Activated naive CD8-positive, alpha-beta T cell (primary cell): ENCODE data around the gene RNF182.
"Not testable (repeated sequence)": the region's sequence is repeated elsewhere in the genome, so short reads cannot be mapped to it uniquely, and the experiment has no call there.

Source experiments
- H3K27ac Mint-ChIP-seq: one replicate; pipeline ENCODE4 v1.8.0; 2021; ENCODE audit warnings: mixed read lengths
- H3K27me3 Mint-ChIP-seq: one replicate; pipeline ENCODE4 v1.8.0; 2021; ENCODE audit warnings: mixed read lengths
- H3K36me3 Mint-ChIP-seq: one replicate; pipeline ENCODE4 v1.8.0; 2021; ENCODE audit warnings: mixed read lengths
- H3K4me1 Mint-ChIP-seq: one replicate; pipeline ENCODE4 v1.8.0; 2021; ENCODE audit warnings: low read depth, mixed read lengths
- H3K4me3 Mint-ChIP-seq: one replicate; pipeline ENCODE4 v1.8.0; 2021; ENCODE audit warnings: mild to moderate bottlenecking, mixed read lengths
- H3K9me3 Mint-ChIP-seq: one replicate; pipeline ENCODE4 v1.8.0; 2021; ENCODE audit warnings: low read depth, mixed read lengths

RNF182 gene

GRCh38 chr6:13973422-13973821, 48.7 kb downstream of the RNF182 start:
- not testable (repeated sequence) for H3K4me1 Mint-ChIP-seq, H3K4me3 Mint-ChIP-seq, H3K27ac Mint-ChIP-seq, H3K36me3 Mint-ChIP-seq
- Mint-ChIP-seq H3K27me3 (peaks cover 13% of the 10 kb centered on the region), H3K9me3 (peaks cover 13% of the 10 kb centered on the region)

DNA sequence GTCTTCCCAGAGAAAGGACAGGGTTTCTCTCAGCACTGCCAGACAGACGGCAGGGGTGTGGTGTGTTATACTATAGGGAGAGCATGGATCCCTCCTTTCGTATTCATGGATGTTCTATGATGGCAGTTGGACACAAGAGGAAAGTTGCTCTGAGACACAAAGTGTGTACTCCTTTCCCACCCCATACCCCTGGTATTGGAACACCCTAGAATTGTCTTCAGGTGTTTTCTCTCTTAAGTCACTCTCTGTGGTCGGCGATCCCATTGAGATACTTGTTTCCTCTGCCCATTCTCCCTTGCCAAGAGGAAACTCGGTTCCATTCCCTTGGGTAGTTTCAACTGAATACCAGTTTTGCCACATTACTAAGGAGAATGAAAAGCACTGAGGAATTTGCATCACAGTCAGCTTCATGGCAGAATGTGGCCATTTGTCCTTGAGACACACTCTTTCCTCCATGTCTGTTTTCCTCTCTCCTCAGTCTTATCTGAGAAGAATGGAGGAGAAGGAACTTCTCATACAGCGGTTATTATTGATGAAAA, 53.4 kb downstream of the RNF182 start:
- peaks cover 5% of the 10 kb centered on the region for H3K9me3 Mint-ChIP-seq
- H3K36me3 Mint-ChIP-seq, result no peaks in the 10 kb centered on the region
- no peaks in the 10 kb centered on the region for H3K4me1 Mint-ChIP-seq
- H3K4me3 Mint-ChIP-seq, result no peak overlapping the region
- peaks cover 25% of the 10 kb centered on the region for H3K27me3 Mint-ChIP-seq
- no peak overlapping the region for H3K27ac Mint-ChIP-seq

DNA sequence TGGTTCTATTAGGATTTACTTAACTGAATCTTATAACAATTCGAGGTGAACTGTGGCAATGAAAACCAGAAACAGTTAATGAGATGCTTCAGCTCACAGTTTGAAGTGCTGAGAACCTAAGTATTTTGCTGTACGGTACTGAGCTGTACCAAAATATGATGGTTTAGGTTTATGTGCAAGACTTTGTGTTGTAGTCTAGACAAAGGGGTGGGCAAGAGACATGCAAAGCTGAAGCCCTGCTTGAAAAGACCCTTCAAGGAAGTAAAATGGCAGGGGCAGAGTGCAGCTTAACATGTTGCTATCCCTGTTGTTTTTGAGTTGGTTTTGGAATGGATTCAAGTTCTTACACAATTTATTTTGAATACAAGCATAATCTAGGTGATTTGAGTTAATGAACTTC, 54.0 kb downstream of the RNF182 start:
- no peaks in the 10 kb centered on the region for H3K36me3 Mint-ChIP-seq
- peaks cover 1% of the 10 kb centered on the region for H3K9me3 Mint-ChIP-seq
- no peak overlapping the region for H3K4me3 Mint-ChIP-seq
- H3K27ac Mint-ChIP-seq, result no peak overlapping the region
- H3K27me3 Mint-ChIP-seq, result peaks cover 28% of the 10 kb centered on the region
- no peaks in the 10 kb centered on the region for H3K4me1 Mint-ChIP-seq

DNA sequence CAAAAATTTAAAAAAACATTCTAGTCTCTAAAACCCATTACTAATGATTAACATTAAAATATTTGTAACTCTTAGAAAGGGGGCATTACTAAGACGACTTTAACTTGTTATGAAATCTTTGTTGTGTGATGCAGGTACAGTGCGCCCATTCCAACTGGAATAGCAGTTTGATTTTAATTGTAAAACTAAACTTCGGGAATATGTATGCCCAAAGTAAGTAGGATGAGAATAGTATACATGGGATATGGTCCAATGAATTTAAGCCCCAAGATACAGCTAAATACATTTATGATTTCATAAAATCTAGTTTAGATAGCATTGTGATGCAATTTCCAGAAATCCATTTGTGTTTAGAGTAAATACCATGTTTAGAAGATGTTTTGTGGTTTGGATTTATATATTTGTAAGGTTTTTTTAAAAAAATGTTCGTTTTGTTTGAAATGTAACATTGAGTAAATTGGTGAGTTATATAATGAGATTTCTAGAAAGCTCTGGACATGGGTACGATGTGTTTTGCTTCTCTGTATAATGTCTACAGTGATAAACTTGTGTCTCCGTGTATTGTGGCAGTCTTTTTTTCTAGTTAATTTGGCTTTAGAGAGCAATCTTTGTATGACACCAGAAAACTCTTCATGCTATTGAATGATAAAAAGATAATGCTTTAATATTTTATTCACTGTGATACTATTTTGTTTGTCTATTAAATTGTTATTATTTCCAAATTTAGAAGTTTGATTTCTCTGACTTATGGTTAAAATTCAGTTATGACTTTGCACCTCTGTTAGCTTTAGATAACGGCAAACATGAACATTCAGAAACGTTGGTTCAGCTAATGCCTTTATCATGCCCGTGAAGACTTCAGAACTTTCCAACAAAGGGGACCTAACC, 54.8 kb downstream of the RNF182 start:
- Mint-ChIP-seq H3K36me3 (no peaks in the 10 kb centered on the region), H3K27ac (no peak overlapping the region), H3K4me1 (no peaks in the 10 kb centered on the region), H3K27me3 (peaks cover 33% of the 10 kb centered on the region), H3K4me3 (no peak overlapping the region), H3K9me3 (no peaks in the 10 kb centered on the region)

DNA sequence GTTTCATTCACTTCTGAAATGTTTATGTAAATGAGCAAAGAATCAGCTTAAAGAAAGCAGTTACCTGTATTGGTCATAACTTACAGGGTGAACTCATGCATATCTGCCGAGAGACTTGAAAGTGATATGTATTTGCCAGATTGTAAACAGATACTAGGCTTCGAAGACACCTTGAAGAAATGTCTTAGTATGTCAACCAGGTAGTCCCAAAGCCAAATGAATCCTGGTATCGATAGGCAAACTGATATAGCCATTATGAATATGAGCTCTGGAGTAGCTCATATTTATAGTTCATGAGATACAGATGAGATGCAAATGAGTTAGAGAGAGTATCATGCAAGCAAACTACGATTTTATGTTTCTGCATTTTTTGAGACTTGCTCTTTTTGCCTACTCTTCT, 55.8 kb downstream of the RNF182 start:
- no peak overlapping the region for H3K4me3 Mint-ChIP-seq
- no peaks in the 10 kb centered on the region for H3K9me3 Mint-ChIP-seq
- H3K4me1 Mint-ChIP-seq, result no peaks in the 10 kb centered on the region
- H3K27ac Mint-ChIP-seq, result no peak overlapping the region
- H3K36me3 Mint-ChIP-seq, result no peaks in the 10 kb centered on the region
- peaks cover 31% of the 10 kb centered on the region for H3K27me3 Mint-ChIP-seq

DNA sequence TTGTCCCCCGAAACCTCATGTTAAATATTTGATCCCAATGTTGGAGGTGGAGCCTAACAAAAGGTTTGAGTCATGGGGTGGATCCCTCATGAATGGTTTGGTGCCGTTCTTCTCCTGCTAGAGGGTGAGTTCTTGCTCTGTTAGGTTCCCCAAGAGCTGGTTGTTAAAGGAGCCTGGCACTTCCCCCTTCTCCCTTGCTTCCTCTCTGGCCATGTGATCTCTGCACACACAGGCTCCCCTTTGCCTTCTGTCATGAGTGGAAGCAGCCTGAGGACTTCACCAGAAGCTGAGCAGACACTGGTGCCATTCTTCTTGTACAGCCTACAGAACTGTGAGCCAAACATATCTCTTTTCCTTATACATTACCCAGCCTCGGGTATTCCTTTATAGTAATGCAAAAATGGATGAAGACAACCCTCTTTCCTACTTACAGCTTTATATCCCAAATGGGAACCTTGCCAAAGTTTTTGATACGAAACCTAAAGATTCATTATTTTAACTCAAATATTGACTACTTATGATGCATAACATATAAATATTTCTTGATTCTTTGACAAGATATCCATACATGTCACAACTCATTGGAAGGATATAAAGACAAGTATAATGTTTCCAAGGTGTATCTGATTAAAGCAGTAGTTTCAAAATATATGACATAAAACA, 61.0 kb downstream of the RNF182 start:
- no peak overlapping the region for H3K4me3 Mint-ChIP-seq
- H3K27me3 Mint-ChIP-seq, result peaks cover 41% of the 10 kb centered on the region
- no peaks in the 10 kb centered on the region for H3K9me3 Mint-ChIP-seq
- no peak overlapping the region for H3K27ac Mint-ChIP-seq
- no peaks in the 10 kb centered on the region for H3K4me1 Mint-ChIP-seq
- no peaks in the 10 kb centered on the region for H3K36me3 Mint-ChIP-seq

- Mint-ChIP-seq H3K9me3 (no peaks in the 10 kb centered on the region), H3K4me1 (no peaks in the 10 kb centered on the region), H3K36me3 (no peaks in the 10 kb centered on the region), H3K27ac (no peak overlapping the region), H3K4me3 (no peak overlapping the region), H3K27me3 (peaks cover 37% of the 10 kb centered on the region)
Measured at GRCh38 chr6:13986700-13987399, 62.1 kb downstream of the RNF182 start.

GRCh38 chr6:13987400-13987865, 62.7 kb downstream of the RNF182 start:
- no peaks in the 10 kb centered on the region for H3K4me1 Mint-ChIP-seq
- no peaks in the 10 kb centered on the region for H3K9me3 Mint-ChIP-seq
- no peak overlapping the region for H3K27ac Mint-ChIP-seq
- H3K27me3 Mint-ChIP-seq, result peaks cover 31% of the 10 kb centered on the region
- no peak overlapping the region for H3K4me3 Mint-ChIP-seq
- H3K36me3 Mint-ChIP-seq, result no peaks in the 10 kb centered on the region

GRCh38 chr6:13988049-13988738, 63.4 kb downstream of the RNF182 start:
- no peak overlapping the region for H3K27ac Mint-ChIP-seq
- peaks cover 27% of the 10 kb centered on the region for H3K27me3 Mint-ChIP-seq
- no peaks in the 10 kb centered on the region for H3K4me1 Mint-ChIP-seq
- H3K36me3 Mint-ChIP-seq, result no peaks in the 10 kb centered on the region
- no peak overlapping the region for H3K4me3 Mint-ChIP-seq
- H3K9me3 Mint-ChIP-seq, result no peaks in the 10 kb centered on the region

DNA sequence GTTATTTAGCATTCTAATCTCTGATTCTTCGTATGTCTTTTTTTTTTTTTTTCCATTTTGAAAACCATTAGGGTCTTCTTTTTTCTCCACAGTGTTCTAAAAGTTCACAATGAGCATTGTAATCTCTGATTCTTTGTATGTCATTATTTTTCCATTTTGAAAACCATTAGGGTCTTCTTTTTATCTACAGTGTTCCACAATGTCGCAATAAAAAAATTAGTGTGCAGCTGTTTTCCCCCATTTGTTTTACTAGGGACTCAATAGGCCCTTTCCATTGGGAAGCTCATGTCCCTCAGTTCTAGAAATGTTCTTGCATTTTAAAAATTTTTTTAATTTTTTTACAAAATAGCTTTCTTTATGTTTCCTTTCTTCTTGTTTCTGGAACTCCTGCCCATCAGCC, 64.2 kb downstream of the RNF182 start:
- Mint-ChIP-seq H3K4me3 (no peak overlapping the region), H3K27ac (no peak overlapping the region), H3K36me3 (no peaks in the 10 kb centered on the region), H3K4me1 (no peaks in the 10 kb centered on the region), H3K27me3 (peaks cover 23% of the 10 kb centered on the region), H3K9me3 (no peaks in the 10 kb centered on the region)

GRCh38 chr6:13989496-13990144, 64.9 kb downstream of the RNF182 start:
- Mint-ChIP-seq H3K27ac (no peak overlapping the region), H3K36me3 (no peaks in the 10 kb centered on the region), H3K4me3 (no peak overlapping the region), H3K27me3 (peaks cover 21% of the 10 kb centered on the region), H3K4me1 (no peaks in the 10 kb centered on the region), H3K9me3 (no peaks in the 10 kb centered on the region)

DNA sequence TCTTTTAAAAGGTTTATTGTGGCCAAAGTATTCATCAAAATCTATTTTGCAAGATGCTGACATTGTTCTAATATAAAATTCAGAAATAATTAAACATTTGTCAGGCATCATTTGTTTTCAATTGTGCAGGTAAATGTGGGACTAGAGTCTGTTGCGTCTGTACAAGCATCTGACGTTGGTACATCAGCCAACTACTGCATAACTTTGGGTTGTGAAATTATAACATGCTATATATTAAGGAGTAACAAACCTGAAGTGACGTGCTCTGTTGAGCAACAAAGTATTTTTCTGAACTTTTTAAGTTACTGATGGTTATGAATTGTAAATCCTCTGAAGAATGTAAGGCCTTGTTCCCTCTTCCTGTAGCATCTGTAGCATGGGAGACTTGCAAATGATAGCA, 66.0 kb downstream of the RNF182 start:
- H3K9me3 Mint-ChIP-seq, result no peaks in the 10 kb centered on the region

DNA sequence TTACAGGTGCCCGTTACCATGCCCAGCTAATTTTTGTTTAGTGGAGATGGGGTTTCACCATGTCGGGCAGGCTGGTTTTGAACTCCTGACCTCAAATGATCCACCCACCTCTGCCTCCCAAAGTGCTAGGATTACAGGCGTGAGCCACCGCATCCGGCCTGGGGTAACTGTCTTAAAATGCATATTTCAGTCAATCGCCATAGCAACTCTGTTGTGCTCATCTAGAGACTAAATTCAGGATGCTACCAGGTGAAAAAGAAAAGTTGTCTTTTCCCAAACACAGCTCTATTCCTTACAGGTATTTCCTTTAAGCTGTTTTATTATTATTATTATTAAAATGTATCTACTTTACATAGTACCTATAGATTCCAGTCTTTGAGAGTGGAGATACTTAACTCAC, 66.6 kb downstream of the RNF182 start:
- Mint-ChIP-seq H3K36me3 (peaks cover 1% of the 10 kb centered on the region), H3K9me3 (no peaks in the 10 kb centered on the region), H3K27ac (no peak overlapping the region), H3K4me3 (no peak overlapping the region), H3K27me3 (peaks cover 21% of the 10 kb centered on the region), H3K4me1 (no peaks in the 10 kb centered on the region)

More for the DNA sequence above, 66.0 kb downstream of the RNF182 start:
- H3K4me3 Mint-ChIP-seq, result no peak overlapping the region
- H3K27ac Mint-ChIP-seq, result no peak overlapping the region
- peaks cover 22% of the 10 kb centered on the region for H3K27me3 Mint-ChIP-seq
- H3K4me1 Mint-ChIP-seq, result no peaks in the 10 kb centered on the region
- H3K36me3 Mint-ChIP-seq, result no peaks in the 10 kb centered on the region

DNA sequence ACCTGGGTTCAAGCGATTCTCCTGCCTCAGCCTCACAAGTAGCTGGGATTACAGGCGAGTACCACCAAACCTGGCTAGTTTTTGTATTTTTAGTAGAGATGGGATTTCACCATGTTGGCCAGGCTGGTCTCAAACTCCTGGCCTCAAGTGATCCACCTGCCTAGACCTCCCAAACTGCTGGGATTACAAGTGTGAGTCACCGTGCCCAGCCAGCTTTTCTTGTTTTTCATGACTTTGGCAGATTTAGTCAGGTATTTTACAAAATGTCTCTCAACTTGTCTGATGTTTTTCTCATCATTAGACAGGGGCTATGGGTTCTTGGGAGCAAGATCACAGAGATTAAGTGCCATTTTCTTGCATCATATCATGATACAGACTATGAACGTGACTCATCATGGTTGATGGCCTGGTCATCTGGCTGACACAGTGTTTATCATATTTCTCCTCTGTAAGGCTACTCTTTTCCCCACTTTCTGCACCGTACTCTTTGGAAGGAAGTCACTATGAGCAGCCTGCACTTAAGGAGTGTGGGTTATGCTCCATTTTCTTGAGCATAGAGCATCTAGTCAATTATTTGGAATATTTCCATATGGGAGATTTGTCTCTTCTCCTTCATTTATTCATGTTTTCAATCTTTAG, 67.8 kb downstream of the RNF182 start:
- H3K27ac Mint-ChIP-seq, result no peak overlapping the region
- peaks cover 21% of the 10 kb centered on the region for H3K27me3 Mint-ChIP-seq
- no peaks in the 10 kb centered on the region for H3K4me1 Mint-ChIP-seq

More for the DNA sequence above, 67.8 kb downstream of the RNF182 start:
- H3K36me3 Mint-ChIP-seq, result peaks cover 4% of the 10 kb centered on the region
- H3K4me3 Mint-ChIP-seq, result no peak overlapping the region
- no peaks in the 10 kb centered on the region for H3K9me3 Mint-ChIP-seq
